Nephron (organoid): Measurements from ENCODE around the gene ATP6V0B.

Source experiments
- H3K27ac Mint-ChIP-seq, 3 experiments: 2 replicates each; pipeline ENCODE4 v1.8.0; 2020; ENCODE audit warnings: mixed read lengths in 3 of 3, mild to moderate bottlenecking in 2 of 3, moderate library complexity in 1 of 3
- H3K27me3 Mint-ChIP-seq: 2 replicates; pipeline ENCODE4 v1.8.0; 2021; ENCODE audit warnings: low read depth, mild to moderate bottlenecking, moderate library complexity, mixed read lengths
- H3K36me3 Mint-ChIP-seq: 2 replicates; pipeline ENCODE4 v1.8.0; 2020; ENCODE audit warnings: low read depth, mixed read lengths
- H3K4me1 Mint-ChIP-seq: 2 replicates; pipeline ENCODE4 v1.8.0; 2020; ENCODE audit warnings: mixed read lengths
- H3K4me3 Mint-ChIP-seq, 3 experiments: 2 replicates each; pipeline ENCODE4 v1.8.0; 2020; ENCODE audit warnings: mild to moderate bottlenecking in 3 of 3, mixed read lengths in 3 of 3, moderate library complexity in 2 of 3
- H3K9me3 Mint-ChIP-seq: 2 replicates; pipeline ENCODE4 v1.8.0; 2020; ENCODE audit warnings: mixed read lengths
- CTCF ChIP-seq, 3 experiments: fragments of 200-600 bp; sonication (generic); IDR thresholded peaks; one replicate each; pipeline ENCODE4 v1.5.0; 2021; ENCODE audit warnings: antibody characterized with exemption in 3 of 3; ENCODE audit not compliant: unreplicated experiment in 3 of 3

ATP6V0B gene

GRCh38 chr1:43936431-43937151, 38.2 kb upstream of the ATP6V0B start:
- Mint-ChIP-seq H3K36me3 (no peaks in the 10 kb centered on the region), H3K27me3 (peaks cover 50% of the 10 kb centered on the region), H3K4me3 (peak overlapping the region; percentile 70 to 81 (median 80)), H3K9me3 (no peaks in the 10 kb centered on the region), H3K27ac (peak overlapping the region in 1 of 3 experiments; percentile 86), H3K4me1 (peaks cover 16% of the 10 kb centered on the region)
- no peak for TF ChIP-seq CTCF (IDR thresholded peaks at IDR 0.05; ENCODE audit: unreplicated experiment in 3 of 3)

- Mint-ChIP-seq H3K4me3 (peak overlapping the region; percentile 70 to 81 (median 80)), H3K27ac (peak overlapping the region in 1 of 3 experiments; percentile 86), H3K9me3 (no peaks in the 10 kb centered on the region), H3K4me1 (peaks cover 16% of the 10 kb centered on the region), H3K36me3 (no peaks in the 10 kb centered on the region), H3K27me3 (peaks cover 48% of the 10 kb centered on the region)
- no peak for TF ChIP-seq CTCF (IDR thresholded peaks at IDR 0.05; ENCODE audit: unreplicated experiment in 3 of 3)
Measured at GRCh38 chr1:43937179-43937865, 37.4 kb upstream of the ATP6V0B start.

- Mint-ChIP-seq H3K4me3 (peak overlapping the region in 1 of 3 experiments; percentile 38), H3K9me3 (no peaks in the 10 kb centered on the region), H3K36me3 (no peaks in the 10 kb centered on the region), H3K4me1 (peaks cover 6% of the 10 kb centered on the region), H3K27ac (no peak overlapping the region), H3K27me3 (peaks cover 40% of the 10 kb centered on the region)
- TF ChIP-seq CTCF (IDR thresholded peaks at IDR 0.05; ENCODE audit: unreplicated experiment in 3 of 3), result no peak
Measured at GRCh38 chr1:43938383-43938782, 36.4 kb upstream of the ATP6V0B start.

- H3K4me3 Mint-ChIP-seq, result no peak overlapping the region
- H3K27me3 Mint-ChIP-seq, result peaks cover 40% of the 10 kb centered on the region
- TF ChIP-seq CTCF (IDR thresholded peaks at IDR 0.05; ENCODE audit: unreplicated experiment in 3 of 3), result no peak
Measured at GRCh38 chr1:43938892-43939587, 35.7 kb upstream of the ATP6V0B start.

GRCh38 chr1:43942411-43942810, 32.3 kb upstream of the ATP6V0B start:
- Mint-ChIP-seq H3K9me3 (no peaks in the 10 kb centered on the region), H3K4me3 (no peak overlapping the region), H3K27ac (no peak overlapping the region), H3K27me3 (peaks cover 18% of the 10 kb centered on the region), H3K36me3 (no peaks in the 10 kb centered on the region), H3K4me1 (peaks cover 15% of the 10 kb centered on the region)
- TF ChIP-seq CTCF (IDR thresholded peaks at IDR 0.05; ENCODE audit: unreplicated experiment in 3 of 3), result no peak

More at GRCh38 chr1:43938892-43939587, 35.7 kb upstream of the ATP6V0B start:
- no peaks in the 10 kb centered on the region for H3K36me3 Mint-ChIP-seq
- no peak overlapping the region for H3K27ac Mint-ChIP-seq
- no peaks in the 10 kb centered on the region for H3K9me3 Mint-ChIP-seq
- H3K4me1 Mint-ChIP-seq, result peaks cover 6% of the 10 kb centered on the region
